ENCODE data around the gene TENT4A.

TENT4A gene

GRCh38 chr5:6733411-6734242, 20.4 kb downstream of the TENT4A start:
- ATAC-seq (ENCODE audit: insufficient read depth, low read depth) (no peak), DNase-seq (no peak)
- no peak overlapping the region for H3K27ac ChIP-seq (ENCODE audit: low read length)
- H4K20me1 ChIP-seq (ENCODE audit: insufficient read depth, low read length) = peaks cover 92% of the 10 kb centered on the region
- no peak overlapping the region for H3K4me3 ChIP-seq (ENCODE audit: low read depth in 1 of 2, low read length in 2 of 2)
- H3K4me1 ChIP-seq (ENCODE audit: insufficient read depth, low read length) = peaks cover 19% of the 10 kb centered on the region
- H3K9ac ChIP-seq (ENCODE audit: low read depth, low read length) = no peak overlapping the region
- H3K9me3 ChIP-seq (ENCODE audit: insufficient read depth, low read length, severe bottlenecking) = no peaks in the 10 kb centered on the region
- H3K27me3 ChIP-seq (ENCODE audit: insufficient read depth, low read length, poor library complexity) = no peaks in the 10 kb centered on the region
- H3K79me2 ChIP-seq (ENCODE audit: insufficient read depth, low read length) = peaks cover 99% of the 10 kb centered on the region
- H3K36me3 ChIP-seq (ENCODE audit: insufficient read depth, low read length) = peaks cover 81% of the 10 kb centered on the region
- H3K4me2 ChIP-seq (ENCODE audit: insufficient read depth, low read length) = no peak overlapping the region
- H2AFZ ChIP-seq (ENCODE audit: low read depth, low read length) = no peak overlapping the region
- TF ChIP-seq, protein P1, sequence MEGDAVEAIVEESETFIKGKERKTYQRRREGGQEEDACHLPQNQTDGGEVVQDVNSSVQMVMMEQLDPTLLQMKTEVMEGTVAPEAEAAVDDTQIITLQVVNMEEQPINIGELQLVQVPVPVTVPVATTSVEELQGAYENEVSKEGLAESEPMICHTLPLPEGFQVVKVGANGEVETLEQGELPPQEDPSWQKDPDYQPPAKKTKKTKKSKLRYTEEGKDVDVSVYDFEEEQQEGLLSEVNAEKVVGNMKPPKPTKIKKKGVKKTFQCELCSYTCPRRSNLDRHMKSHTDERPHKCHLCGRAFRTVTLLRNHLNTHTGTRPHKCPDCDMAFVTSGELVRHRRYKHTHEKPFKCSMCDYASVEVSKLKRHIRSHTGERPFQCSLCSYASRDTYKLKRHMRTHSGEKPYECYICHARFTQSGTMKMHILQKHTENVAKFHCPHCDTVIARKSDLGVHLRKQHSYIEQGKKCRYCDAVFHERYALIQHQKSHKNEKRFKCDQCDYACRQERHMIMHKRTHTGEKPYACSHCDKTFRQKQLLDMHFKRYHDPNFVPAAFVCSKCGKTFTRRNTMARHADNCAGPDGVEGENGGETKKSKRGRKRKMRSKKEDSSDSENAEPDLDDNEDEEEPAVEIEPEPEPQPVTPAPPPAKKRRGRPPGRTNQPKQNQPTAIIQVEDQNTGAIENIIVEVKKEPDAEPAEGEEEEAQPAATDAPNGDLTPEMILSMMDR (IDR thresholded peaks at IDR 0.05; ENCODE audit: borderline replicate concordance, extremely low read depth, low read length, poor library complexity, severe bottlenecking) = no peak
- TF ChIP-seq EZH2 (IDR thresholded peaks at IDR 0.05; ENCODE audit: borderline replicate concordance, low read depth, low read length, severe bottlenecking) = no peak

DNA sequence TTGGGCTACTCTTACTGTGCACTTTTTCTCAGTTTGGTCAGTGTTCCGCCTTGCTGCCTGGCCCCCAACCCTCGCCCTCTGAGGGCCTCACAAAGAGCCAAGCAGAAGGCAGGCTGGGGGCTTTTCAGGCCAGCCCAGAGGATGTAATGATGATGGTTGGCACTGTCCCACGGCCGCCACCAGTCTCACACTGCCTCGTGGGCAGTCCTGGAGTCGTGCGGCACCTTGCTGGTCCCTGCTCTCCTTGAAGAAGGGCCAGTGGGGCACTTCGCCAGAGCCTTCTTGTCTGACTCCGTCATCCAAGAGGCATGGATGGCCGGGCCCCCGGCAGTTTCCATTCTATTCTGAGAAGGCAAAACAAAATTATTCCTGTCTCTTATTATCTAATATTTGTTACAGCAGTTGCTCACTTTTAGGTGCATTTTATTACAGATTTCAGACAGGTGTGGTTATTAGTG, 21.0 kb downstream of the TENT4A start:
- ATAC-seq (ENCODE audit: insufficient read depth, low read depth) = no peak
- Histone ChIP-seq H3K9me3 (ENCODE audit: insufficient read depth, low read length, severe bottlenecking) (no peaks in the 10 kb centered on the region), H3K9ac (ENCODE audit: low read depth, low read length) (no peak overlapping the region), H3K79me2 (ENCODE audit: insufficient read depth, low read length) (peaks cover 99% of the 10 kb centered on the region), H3K4me2 (ENCODE audit: insufficient read depth, low read length) (no peak overlapping the region), H3K4me1 (ENCODE audit: insufficient read depth, low read length) (peaks cover 12% of the 10 kb centered on the region), H4K20me1 (ENCODE audit: insufficient read depth, low read length) (peaks cover 90% of the 10 kb centered on the region), H2AFZ (ENCODE audit: low read depth, low read length) (no peak overlapping the region), H3K36me3 (ENCODE audit: insufficient read depth, low read length) (peaks cover 88% of the 10 kb centered on the region), H3K27ac (ENCODE audit: low read length) (no peak overlapping the region), H3K27me3 (ENCODE audit: insufficient read depth, low read length, poor library complexity) (no peaks in the 10 kb centered on the region), H3K4me3 (ENCODE audit: low read depth in 1 of 2, low read length in 2 of 2) (no peak overlapping the region)
- no peak for DNase-seq
- TF ChIP-seq EZH2 (IDR thresholded peaks at IDR 0.05; ENCODE audit: borderline replicate concordance, low read depth, low read length, severe bottlenecking) = no peak
- TF ChIP-seq, protein P1 (IDR thresholded peaks at IDR 0.05; ENCODE audit: borderline replicate concordance, extremely low read depth, low read length, poor library complexity, severe bottlenecking) = no peak

DNA sequence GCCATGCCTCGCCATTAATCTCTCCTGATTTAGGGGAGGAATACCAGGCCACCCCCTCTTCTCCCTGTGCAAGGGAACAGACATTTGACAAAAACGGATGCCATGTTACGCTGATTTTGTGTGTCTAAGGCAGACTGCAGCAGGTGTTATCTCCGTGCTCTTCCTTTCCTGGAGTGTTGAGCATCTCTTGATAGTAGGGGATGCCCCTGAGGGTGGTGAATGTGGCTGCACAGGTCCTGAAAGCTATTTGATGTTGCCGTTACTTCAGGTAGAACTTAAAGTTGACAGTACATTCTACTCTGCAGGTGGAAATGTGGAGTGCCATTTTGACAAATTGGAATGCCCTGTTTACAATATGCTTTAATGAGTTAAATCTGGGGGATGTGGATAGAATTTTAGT, 21.5 kb downstream of the TENT4A start:
- peaks cover 99% of the 10 kb centered on the region for H3K79me2 ChIP-seq (ENCODE audit: insufficient read depth, low read length)
- H2AFZ ChIP-seq (ENCODE audit: low read depth, low read length) = no peak overlapping the region
- H3K36me3 ChIP-seq (ENCODE audit: insufficient read depth, low read length) = peaks cover 89% of the 10 kb centered on the region
- H4K20me1 ChIP-seq (ENCODE audit: insufficient read depth, low read length) = peaks cover 90% of the 10 kb centered on the region
- H3K27me3 ChIP-seq (ENCODE audit: insufficient read depth, low read length, poor library complexity) = no peaks in the 10 kb centered on the region
- no peak overlapping the region for H3K4me3 ChIP-seq (ENCODE audit: low read depth in 1 of 2, low read length in 2 of 2)
- no peak overlapping the region for H3K4me2 ChIP-seq (ENCODE audit: insufficient read depth, low read length)
- no peak overlapping the region for H3K9ac ChIP-seq (ENCODE audit: low read depth, low read length)
- DNase-seq = no peak
- no peak for TF ChIP-seq EZH2 (IDR thresholded peaks at IDR 0.05; ENCODE audit: borderline replicate concordance, low read depth, low read length, severe bottlenecking)
- TF ChIP-seq, protein P1 (IDR thresholded peaks at IDR 0.05; ENCODE audit: borderline replicate concordance, extremely low read depth, low read length, poor library complexity, severe bottlenecking) = no peak
- no peak for ATAC-seq (ENCODE audit: insufficient read depth, low read depth)
- no peak overlapping the region for H3K27ac ChIP-seq (ENCODE audit: low read length)
- no peaks in the 10 kb centered on the region for H3K9me3 ChIP-seq (ENCODE audit: insufficient read depth, low read length, severe bottlenecking)
- H3K4me1 ChIP-seq (ENCODE audit: insufficient read depth, low read length) = peaks cover 7% of the 10 kb centered on the region

All from DND-41 (cell line).